Adrenal gland (tissue), 12 donors: ENCODE results near the gene L3MBTL2. TPM values are rescaled to one million over a fixed set of nuclear protein-coding genes. Genes with fewer than 3 reads are reported as not detected.
A peak's percentile ranks its signal among the peaks of the same experiment; 100 is the strongest.

Experiments
- DNase-seq, 7 donors: peaks; one replicate each; pipeline ENCODE4 v3.0.0-alpha.2; 2019 to 2020
- H3K27ac ChIP-seq, 5 donors: fragments of 200-600 bp; sonication (generic) in 4 of 5; 1 replicate in 3 of 5; 2 replicates in 2 of 5; pipeline versions ENCODE4 v1.5.1 to v1.8.0; 2016 to 2020; ENCODE audit warnings: mild to moderate bottlenecking in 1 of 5
- H3K27me3 ChIP-seq: fragments of 200-600 bp; 2 replicates; pipeline ENCODE4 v1.8.0; 2021
- H3K36me3 ChIP-seq, 2 donors: fragments of 200-600 bp; replicated peaks in 1 of 2; 1 replicate in 1 of 2; 2 replicates in 1 of 2; pipeline versions ENCODE4 v1.5.1 to v1.8.0; 2018 to 2022
- H3K4me1 ChIP-seq, 2 donors: fragments of 200-600 bp; replicated peaks in 1 of 2; 1 replicate in 1 of 2; 2 replicates in 1 of 2; pipeline versions ENCODE4 v1.5.1 to v1.8.0; 2018 to 2021
- H3K4me3 ChIP-seq, 4 donors: fragments of 200-600 bp; sonication (generic) in 3 of 4; one replicate each; pipeline ENCODE4 v1.5.1; 2016 to 2018
- H3K9me3 ChIP-seq, 3 donors: fragments of 200-600 bp; sonication (generic) in 1 of 3; replicated peaks in 1 of 3; 1 replicate in 2 of 3; 2 replicates in 1 of 3; pipeline versions ENCODE4 v1.5.1 to v1.8.0; 2016 to 2021
- POLR2A ChIP-seq, 2 donors: fragments of 450-650 bp; IDR thresholded peaks; one replicate each; pipeline ENCODE4 v1.6.1; 2017; ENCODE audit warnings: antibody characterized with exemption in 2 of 2, mild to moderate bottlenecking in 2 of 2, moderate library complexity in 1 of 2
- WGBS, 4 donors: extraction: QIAGEN DNeasy Blood & Tissue Kit in 2 of 4; methylation state at CpG; one replicate each; pipeline versions ENCODE4 v1.1.5 to v1.1.7; 2013 to 2017; 5-methylcytosine and 5-hydroxymethylcytosine counted together
- intact Hi-C, 2 donors: fragments of 100-400 bp; cut with DNase I; formaldehyde crosslinking; loops; one replicate each; pipeline versions ENCODE4 v1.14.1 to v1.15.0; 2022 to 2023
- polyA plus RNA-seq, 3 donors: library from polyadenylated mRNA; stranded (reverse); fragments of 200-250 nt in 2 of 3; fragments of 350-450 nt in 1 of 3; fragmentation: Illumina TruSeq in 1 of 3; extraction: RNeasy Lipid Tissue Mini Kit (QIAGEN cat#74804) in 1 of 3; gene quantifications; one replicate each; pipeline ENCODE4 v1.2.3, GENCODE V29; 2013 to 2014
- total RNA-seq, 9 donors: library from RNA; depleted of rRNA in 4 of 9; stranded (reverse); fragments of >200 nt in 4 of 9; fragments of 120-200 nt in 1 of 9; fragmentation: NEBNext Ultra II Directional in 1 of 9; extraction: Animal tissue kit (Norgen Biotek cat#: 25700) in 1 of 9; gene quantifications; one replicate each; pipeline versions ENCODE4 v1.1.0 to v1.2.4, GENCODE V29; 2013 to 2023
- TF ChIP-seq, protein P1 (sequence below), 6 experiments: fragments of 450-650 bp in 4 of 6; fragments of 200-600 bp in 2 of 6; sonication (generic) in 1 of 6; IDR thresholded peaks; 1 replicate in 5 of 6; 2 replicates in 1 of 6; pipeline versions ENCODE4 v1.5.1 to v1.8.0; 2016 to 2021; ENCODE audit warnings: antibody characterized with exemption in 6 of 6, mild to moderate bottlenecking in 2 of 6, moderate library complexity in 1 of 6
- donor health status: healthy with polysubstance abuse.
- donor health status: Bipolar disorder and iron deficiency.
- donor health status: DM: yes; HTN: yes; CAD: no.
- donor health status: DM: no; HTN: no; CAD: no.
- donor health status: DM: no; HTN: no; CAD: no.
- donor health status: DM: yes; HTN: yes; CAD: no.

L3MBTL2 gene
- total and polyA plus RNA-seq, 12 donors = 16.1 to 31.9 (median 22.9) TPM

DNA sequence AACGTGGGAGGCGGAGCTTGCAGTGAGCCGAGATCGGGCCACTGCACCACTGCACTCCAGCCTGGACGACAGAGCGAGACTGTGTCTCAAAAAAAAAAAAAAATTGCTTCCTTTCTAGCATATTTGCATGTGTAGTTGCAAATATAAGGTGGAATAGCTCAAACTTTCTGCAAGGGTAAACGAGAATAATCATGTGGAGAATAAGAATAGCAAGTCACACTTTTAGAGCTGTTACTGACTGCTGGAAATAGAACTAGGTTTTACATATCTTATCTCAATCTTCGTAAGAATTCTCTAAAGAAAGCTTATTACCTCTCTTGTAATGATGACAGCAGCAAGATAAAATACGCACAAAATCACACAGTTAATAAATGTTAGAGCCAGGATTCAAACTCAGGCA, 1.6 kb downstream of the L3MBTL2 start:
- no peaks in the 10 kb centered on the region for H3K9me3 ChIP-seq
- 87 to 93% (median 90%) methylated on average over 9 of the region's 9 CpGs for WGBS, 4 donors
- H3K27me3 ChIP-seq = no peaks in the 10 kb centered on the region
- intact Hi-C loops = loop anchor here in 1 of 2 donors (10.0 kb wide), 1 partner anchor 62 kb away; no protein-coding TSS in a partner anchor
- H3K4me1 ChIP-seq = peaks cover 9% of the 10 kb centered on the region in 2 donors
- H3K4me3 ChIP-seq = no peak overlapping the region
- no peak overlapping the region for H3K27ac ChIP-seq
- H3K36me3 ChIP-seq = peaks cover 0 to 14% of the 10 kb centered on the region in 2 donors
- no peak for DNase-seq
- TF ChIP-seq POLR2A (IDR thresholded peaks at IDR 0.05) = no peak
- TF ChIP-seq, protein P1, sequence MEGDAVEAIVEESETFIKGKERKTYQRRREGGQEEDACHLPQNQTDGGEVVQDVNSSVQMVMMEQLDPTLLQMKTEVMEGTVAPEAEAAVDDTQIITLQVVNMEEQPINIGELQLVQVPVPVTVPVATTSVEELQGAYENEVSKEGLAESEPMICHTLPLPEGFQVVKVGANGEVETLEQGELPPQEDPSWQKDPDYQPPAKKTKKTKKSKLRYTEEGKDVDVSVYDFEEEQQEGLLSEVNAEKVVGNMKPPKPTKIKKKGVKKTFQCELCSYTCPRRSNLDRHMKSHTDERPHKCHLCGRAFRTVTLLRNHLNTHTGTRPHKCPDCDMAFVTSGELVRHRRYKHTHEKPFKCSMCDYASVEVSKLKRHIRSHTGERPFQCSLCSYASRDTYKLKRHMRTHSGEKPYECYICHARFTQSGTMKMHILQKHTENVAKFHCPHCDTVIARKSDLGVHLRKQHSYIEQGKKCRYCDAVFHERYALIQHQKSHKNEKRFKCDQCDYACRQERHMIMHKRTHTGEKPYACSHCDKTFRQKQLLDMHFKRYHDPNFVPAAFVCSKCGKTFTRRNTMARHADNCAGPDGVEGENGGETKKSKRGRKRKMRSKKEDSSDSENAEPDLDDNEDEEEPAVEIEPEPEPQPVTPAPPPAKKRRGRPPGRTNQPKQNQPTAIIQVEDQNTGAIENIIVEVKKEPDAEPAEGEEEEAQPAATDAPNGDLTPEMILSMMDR (IDR thresholded peaks at IDR 0.05) = no peak

DNA sequence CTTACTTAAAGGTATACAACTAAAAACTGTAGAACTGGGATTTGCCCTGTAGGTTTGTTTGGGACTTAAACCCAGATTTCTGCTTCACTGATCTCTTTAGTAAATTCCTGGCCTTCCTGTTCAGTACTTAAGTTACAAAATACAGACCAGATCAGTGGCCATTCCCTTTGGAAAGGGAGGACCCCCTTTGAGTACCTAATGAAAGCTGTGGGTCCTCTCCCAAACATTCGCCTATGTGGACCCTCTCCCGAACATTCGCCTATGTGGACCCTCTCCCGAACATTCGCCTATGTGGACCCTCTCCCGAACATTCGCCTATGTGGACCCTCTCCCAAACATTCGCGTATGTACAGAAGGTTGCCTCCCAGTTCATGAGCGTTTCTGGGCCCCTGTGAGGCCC, 10.3 kb downstream of the L3MBTL2 start:
- no peak for DNase-seq
- TF ChIP-seq, protein P1 (IDR thresholded peaks at IDR 0.05) = no peak
- no peak for TF ChIP-seq POLR2A (IDR thresholded peaks at IDR 0.05)
- peaks cover 0 to 31% of the 10 kb centered on the region in 2 donors for H3K36me3 ChIP-seq
- no peak overlapping the region for H3K4me3 ChIP-seq
- H3K27ac ChIP-seq = no peak overlapping the region
- H3K9me3 ChIP-seq = no peaks in the 10 kb centered on the region
- no peaks in the 10 kb centered on the region for H3K27me3 ChIP-seq
- 96 to 99% (median 98%) methylated on average over 10 of the region's 10 CpGs for WGBS, 4 donors
- intact Hi-C loops = no loop called here
- peaks cover 0 to 16% of the 10 kb centered on the region in 2 donors for H3K4me1 ChIP-seq

DNA sequence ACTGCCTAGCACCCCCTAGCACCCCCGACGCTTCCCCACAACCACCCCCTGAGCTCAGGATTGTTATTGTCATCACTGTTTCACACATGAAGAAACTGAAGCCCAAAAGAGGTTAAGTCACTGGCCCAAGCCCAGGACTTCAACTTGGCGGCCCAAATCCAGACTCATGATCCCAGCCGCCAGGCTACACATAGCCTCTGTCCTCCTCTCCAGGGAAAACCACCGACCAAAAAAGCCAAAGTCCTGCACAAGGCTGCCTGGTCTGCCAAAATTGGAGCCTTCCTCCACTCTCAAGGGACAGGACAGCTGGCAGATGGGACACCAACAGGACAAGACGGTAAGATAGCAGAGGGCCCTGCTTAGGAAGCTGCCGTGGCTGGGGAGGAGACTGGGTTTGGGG, 10.8 kb downstream of the L3MBTL2 start:
- Histone ChIP-seq H3K4me1 (peaks cover 0 to 16% of the 10 kb centered on the region in 2 donors), H3K9me3 (no peaks in the 10 kb centered on the region), H3K36me3 (peaks cover 0 to 31% of the 10 kb centered on the region in 2 donors), H3K27me3 (no peaks in the 10 kb centered on the region), H3K27ac (no peak overlapping the region), H3K4me3 (no peak overlapping the region)
- intact Hi-C loops = no loop called here
- TF ChIP-seq, protein P1 (IDR thresholded peaks at IDR 0.05) = no peak
- no peak for TF ChIP-seq POLR2A (IDR thresholded peaks at IDR 0.05)
- no peak for DNase-seq
- WGBS, 4 donors = 90 to 97% (median 93%) methylated on average over 7 of the region's 7 CpGs

DNA sequence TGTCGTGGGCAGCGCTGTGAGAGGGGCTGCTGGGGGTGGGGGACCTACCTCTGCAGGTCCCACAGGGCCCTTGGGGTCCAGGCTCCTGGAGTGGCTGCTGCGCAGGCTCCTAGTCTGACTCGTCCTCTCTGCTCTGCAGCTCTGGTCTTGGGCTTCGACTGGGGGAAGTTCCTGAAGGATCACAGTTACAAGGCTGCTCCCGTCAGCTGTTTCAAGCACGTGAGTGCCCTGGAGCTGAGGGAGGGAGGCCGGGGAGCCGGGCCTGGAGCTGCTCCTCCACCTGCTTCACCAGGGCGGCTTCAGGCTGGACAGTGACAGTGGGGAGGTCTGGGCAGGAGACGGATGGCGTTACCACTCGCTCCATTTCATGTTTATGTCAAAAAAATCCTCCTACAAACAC, 11.9 kb downstream of the L3MBTL2 start:
- Histone ChIP-seq H3K4me1 (peaks cover 0 to 16% of the 10 kb centered on the region in 2 donors), H3K36me3 (peaks cover 0 to 40% of the 10 kb centered on the region in 2 donors), H3K9me3 (no peaks in the 10 kb centered on the region), H3K27ac (peak overlapping the region in 3 of 5 donors; percentile 41 to 84 (median 80)), H3K27me3 (no peaks in the 10 kb centered on the region), H3K4me3 (no peak overlapping the region)
- no peak for DNase-seq
- no peak for TF ChIP-seq POLR2A (IDR thresholded peaks at IDR 0.05)
- intact Hi-C loops = no loop called here
- 76 to 87% (median 83%) methylated on average over 11 to 13 of the region's 13 CpGs for WGBS, 4 donors

DNA sequence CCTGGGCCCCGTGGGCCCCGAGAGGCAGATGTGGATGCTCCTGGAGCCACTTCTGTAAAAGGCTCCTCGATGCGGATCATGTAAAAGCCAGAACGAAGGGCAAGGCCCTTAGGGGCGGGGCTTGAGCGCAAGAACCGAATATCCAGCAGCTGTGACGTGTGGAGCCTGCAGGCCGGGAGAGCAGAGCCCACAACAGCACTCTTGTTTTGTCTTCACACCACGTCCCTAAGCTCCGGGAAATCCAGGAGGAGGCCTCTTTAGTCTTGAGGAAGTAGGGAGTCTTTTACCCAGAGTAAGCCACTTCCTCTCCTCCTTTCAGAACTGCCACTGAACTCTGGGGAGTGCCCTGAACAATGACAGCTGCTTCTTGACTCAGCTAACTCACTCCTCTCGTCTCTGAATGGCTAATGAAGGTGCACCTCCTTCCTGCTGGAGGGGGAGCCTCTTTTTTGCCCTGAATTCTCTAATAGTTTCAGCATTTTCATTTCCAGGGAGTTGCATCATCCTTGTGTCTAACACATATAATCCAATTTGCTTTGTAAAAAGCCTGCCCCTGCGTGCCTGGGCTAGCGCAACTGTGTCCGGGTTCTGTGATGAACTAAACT, 12.5 kb downstream of the L3MBTL2 start:
- Histone ChIP-seq H3K27me3 (no peaks in the 10 kb centered on the region), H3K9me3 (no peaks in the 10 kb centered on the region), H3K27ac (peak overlapping the region in 4 of 5 donors; percentile 41 to 84 (median 66)), H3K4me3 (no peak overlapping the region), H3K36me3 (peaks cover 0 to 43% of the 10 kb centered on the region in 2 donors), H3K4me1 (peaks cover 0 to 16% of the 10 kb centered on the region in 2 donors)
- TF ChIP-seq, protein P1 (IDR thresholded peaks at IDR 0.05) = no peak
- TF ChIP-seq POLR2A (IDR thresholded peaks at IDR 0.05) = no peak
- 56 to 68% (median 62%) methylated on average over 16 of the region's 16 CpGs for WGBS, 4 donors
- intact Hi-C loops = no loop called here
- peak in 5 of 7 donors; percentile 52 to 84 (median 56) for DNase-seq
